HG03066 (cell line): ENCODE measurements around the gene HOXC4.

Experiments used
- ATAC-seq: cut with Tn5 transposase; IDR thresholded peaks from one replicate; pipeline ENCODE4 v1.9.1; 2021; ENCODE audit warnings: low read depth; ENCODE audit not compliant: unreplicated experiment

Gene HOXC4

GRCh38 chr12:54015018-54015931 is 38.4 kb upstream of the HOXC4 start:
- ATAC-seq: no peak

- ATAC-seq: no peak
Observed at GRCh38 chr12:54016051-54016450, 37.6 kb upstream of the HOXC4 start.

DNA sequence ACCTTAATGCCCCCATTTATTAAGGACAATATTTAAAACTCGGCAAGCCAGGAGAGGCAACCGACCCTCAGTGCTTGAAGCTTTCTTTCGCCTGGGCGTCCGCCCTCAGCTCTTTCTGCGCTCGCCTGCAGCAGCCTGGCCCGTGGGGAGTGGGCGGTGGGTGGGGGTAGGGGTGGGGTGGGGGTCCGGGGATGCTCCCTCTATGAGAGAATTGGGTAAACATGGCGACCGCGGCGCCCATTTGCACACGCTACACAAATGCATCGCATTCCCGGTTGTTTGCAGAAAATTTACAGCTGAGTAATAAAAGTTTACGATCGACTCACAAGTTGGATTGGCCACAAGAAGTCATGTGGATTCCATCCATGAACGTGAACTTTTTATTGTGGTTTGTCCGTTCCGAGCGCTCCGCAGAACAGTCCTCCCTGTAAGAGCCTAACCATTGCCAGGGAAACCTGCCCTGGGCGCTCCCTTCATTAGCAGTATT is 37.1 kb upstream of the HOXC4 start:
- no peak for ATAC-seq

GRCh38 chr12:54017027-54017788 is 36.4 kb upstream of the HOXC4 start:
- ATAC-seq: peak; percentile 37

DNA sequence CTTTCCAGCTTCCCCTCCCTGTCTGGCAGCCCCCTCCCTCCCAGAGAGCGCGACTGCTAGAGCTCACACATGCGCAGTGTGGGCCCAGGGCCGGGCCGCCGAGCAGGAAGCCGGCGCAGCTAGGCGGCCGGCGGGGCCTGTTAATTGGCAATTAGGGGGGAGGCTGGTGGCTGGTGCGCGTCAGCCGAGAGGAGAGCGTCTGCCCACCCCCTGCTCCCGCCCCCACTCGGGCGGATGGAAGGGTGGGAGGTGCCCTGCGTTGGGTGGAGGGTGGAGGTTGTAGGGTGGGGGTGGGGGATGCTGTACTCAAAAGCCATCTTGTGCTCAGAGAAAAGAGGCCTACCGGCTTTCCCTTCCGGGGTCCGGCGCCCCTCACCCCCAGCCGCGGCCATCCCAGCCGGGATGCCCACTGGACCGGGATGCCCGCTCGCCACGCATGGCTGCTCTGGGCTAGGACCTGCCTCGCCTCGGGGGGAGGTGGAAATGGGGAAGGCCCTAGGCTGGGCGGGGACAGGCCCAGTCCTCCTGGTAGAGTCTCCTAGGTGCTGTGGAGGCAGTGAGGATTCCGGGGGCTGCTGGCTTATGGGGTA is 35.7 kb upstream of the HOXC4 start:
- peak; percentile 90 for ATAC-seq

DNA sequence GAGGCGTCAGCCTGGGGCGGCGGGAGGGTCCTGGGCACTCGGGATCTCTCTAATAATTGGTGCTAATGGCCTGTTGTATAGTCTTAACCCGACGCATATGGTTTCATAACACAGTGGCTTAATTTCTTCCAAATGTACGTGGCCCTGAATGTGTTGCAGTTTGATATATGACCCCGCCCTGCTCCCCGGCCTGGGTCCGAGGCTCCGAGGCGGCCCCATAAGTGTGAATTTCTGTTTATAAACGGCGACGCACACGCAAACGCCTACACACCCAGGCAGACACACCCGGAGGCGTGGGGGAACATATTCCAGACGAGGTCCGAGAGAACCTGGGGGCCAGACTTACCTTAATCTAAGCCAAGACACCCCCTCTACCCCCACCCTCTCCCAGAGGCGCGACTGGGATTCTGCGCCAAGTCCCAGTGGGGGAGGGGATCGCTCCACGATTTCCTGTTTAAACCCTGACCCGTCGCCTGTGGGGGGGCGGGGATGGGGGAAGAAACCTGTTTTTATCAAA is 35.1 kb upstream of the HOXC4 start:
- ATAC-seq: no peak

DNA sequence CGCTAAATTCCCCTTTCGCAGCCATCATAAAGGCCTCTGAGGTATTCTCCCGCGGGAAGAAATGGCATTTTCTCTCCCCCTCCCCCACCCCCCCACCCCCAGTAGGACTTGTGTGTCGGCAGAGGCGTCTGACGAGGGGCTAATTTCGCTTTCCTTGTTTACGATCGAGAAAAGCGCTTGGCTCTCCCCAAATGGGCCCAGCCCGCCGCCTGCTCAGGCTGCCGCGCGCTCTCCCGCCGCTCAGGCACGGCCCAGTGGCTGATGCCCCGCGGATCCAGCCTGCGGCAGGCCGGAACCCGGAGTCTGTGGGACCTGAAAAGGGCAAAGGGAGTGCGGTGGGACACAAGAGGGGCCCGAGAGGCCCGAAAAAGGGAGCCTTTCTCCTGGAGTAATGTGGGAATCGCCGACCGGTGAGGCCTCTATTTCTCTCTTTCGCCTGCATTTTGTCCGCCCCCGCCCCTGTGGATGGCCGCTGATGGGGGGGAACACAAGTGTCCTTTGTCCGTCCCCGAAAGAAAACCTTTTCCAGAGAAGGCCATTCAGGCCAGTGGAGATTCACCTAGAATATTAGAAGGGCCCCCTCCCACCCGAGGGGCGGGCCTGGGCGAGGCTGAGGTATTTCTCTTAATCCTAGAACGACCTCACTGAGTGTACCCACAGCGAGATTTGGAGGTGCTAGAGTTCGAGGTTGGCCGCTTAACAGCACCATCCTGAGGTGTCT is 34.4 kb upstream of the HOXC4 start:
- no peak for ATAC-seq

GRCh38 chr12:54019924-54020590 is 33.6 kb upstream of the HOXC4 start:
- ATAC-seq: no peak

GRCh38 chr12:54020591-54021405 is 32.8 kb upstream of the HOXC4 start:
- no peak for ATAC-seq

DNA sequence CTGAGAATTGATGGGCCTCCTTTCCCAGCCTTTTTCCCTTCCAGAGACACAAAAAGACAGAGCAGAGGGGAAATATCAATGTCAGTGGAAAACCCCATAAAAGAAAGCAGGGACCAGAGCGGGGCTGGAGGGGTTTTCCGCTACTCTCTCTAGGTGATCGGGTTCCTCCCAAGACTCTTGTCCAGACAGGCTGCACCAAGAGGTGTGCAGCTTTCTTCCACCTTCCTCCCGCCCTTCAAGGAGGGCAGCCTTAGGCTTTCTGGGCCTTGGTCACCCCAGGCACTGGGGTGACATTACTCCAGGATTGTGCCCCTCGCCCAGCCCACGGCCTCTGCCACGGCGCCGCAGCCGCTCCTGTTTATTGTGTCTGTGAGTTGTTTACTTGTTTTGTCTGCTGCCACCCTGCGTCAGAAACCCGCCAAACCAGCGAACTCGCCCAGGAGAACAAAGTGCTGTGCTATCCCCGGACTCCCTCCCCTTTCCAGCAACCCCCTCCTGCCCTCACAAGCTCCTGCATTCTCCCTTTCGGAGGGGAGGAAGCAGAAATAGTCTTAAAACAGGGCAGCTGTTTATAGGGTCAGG is 32.1 kb upstream of the HOXC4 start:
- no peak for ATAC-seq

DNA sequence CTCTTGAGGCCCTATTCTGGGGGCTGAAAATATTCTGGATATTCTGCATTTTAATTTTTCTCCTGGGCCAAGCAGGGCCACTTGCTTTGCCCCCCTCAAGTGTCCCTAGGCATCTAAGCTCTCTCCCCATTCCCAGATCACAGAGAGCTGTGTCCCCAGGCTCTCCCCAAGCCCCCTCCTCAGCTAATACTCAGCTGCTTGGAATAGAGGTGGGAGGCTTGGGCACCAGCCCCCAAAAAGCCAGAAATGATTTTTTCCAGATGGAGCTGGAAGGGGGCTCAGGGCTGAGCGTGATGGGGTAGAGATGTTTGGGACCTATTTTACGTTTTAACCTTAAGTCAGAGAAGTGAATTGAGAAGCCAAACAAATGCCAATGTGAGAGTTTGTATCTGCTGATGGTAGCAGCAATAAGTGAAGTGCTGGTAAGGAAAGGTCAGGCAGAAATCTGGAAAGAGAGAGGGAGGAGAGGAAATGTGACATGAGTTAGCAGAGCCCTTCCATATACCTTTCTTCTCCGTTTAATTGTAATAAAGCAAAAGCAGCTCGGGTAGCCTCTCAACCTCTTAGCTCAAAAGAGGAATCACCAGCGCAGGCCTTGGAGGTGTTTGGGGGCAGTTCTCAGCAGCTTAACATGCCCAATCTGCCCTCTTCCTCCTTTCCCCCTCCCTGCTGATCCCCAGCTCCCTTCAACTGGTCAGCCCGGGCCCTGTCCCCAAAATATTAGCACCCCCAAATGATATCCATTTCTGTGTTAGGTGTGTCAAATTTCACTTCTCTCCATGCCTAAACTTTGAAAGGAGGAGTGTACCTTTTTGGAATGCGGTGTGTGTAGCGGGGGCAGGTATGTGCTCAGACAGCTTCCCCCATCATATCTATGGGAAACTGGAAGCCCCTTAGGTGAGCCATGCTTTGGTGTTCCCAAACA is 30.4 kb upstream of the HOXC4 start:
- ATAC-seq: no peak

GRCh38 chr12:54024127-54024526 is 29.5 kb upstream of the HOXC4 start:
- ATAC-seq: no peak

DNA sequence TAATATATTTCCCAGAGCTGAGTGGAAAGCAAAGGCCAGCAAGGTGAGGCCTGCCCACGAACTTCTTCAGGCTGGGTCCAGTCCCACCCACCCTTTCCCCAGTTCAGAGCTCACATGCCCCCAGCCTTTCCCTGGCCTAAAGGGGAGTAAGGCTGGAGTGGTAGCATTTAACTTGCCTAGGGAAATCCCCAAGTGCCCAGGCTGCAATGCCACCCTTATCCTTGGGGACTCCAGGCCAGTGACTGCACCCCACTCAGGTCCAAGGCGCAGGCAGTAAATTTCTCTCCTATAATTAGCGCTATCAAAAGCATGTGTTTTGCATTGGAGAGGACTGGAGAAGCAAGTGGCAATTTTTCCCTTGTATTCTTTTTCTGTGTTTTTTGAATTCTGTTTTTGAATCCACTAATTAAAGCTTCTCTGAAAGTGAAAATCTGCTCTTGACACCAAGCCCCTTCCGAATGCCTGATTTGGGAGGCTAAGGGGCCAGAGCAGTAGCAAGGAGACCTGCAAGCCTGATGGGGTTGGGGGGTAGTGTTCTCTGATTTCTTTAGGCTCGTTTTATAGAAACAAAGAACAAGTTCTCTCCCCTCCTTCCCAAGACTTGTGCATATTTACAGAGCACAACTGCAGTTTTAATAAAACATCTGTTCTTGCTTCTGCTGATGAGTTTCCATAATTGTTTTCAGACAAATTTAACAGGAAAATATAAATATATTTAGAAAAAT is 28.9 kb upstream of the HOXC4 start:
- ATAC-seq: no peak

- no peak for ATAC-seq
Observed at GRCh38 chr12:54025499-54026405, 27.9 kb upstream of the HOXC4 start.

DNA sequence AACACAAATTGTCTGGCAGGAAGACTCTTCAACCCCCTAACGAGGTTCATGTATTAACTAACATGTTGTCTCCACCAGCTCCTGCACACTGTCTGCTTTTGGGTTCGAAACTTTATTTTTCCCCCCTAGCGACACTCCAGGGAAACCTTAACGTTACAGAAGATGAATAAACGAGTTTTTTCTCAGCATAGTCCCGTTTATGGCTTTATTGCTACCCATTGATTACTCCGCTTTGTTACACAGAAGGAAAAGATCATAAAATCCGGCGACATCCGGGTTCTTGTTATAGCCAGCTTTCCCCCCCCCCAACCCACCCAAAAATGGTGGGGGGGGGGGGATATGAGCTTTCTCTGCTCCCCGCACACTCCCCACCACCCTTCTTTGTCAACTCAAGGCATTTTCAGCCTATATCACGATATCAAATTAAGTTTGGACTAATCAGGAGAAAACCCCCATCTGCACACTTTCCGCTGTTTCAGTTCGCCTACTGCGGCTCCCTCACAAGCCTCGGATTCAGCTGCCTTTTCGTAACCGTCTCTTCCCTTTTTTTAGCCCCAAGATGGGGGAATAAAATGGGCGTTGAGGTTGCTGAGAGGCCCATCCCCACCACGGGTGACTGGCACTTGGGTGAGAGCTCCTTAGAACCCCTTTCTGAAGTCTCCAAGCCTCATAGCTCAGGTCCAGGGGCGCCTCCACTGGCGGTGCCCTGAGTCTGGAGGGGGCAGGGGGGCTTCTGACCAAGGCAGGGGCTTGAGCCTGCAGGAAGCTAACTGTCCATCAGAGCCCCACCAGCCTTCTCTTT is 26.8 kb upstream of the HOXC4 start:
- ATAC-seq: no peak
